Activated gamma-delta T cell (primary cell): ENCODE results near the gene CTSF.

Source experiments
- DNase-seq: peaks from one replicate; lab custom pipeline; 2025; lab: John Stamatoyannopoulos, UW

Gene CTSF

DNA sequence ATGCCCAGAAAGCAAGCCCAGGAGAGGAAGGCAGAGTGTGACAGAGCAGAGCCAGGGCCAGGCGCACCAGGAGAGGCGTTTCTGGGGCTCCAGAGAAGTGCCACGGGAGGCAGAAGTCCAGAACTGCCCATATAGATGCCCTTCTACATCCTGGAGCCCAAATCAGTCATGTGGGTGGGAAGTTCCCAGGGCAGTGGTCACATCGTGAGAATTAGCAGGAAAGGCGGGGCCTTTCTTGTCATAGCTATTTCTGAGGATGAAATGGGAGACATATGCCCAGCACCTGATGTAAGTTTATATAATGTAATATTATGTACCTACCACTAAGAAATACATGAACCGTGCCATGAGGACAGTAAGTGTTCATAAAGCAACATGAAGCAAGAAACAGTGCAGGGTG lies 35.6 kb downstream of the CTSF start:
- no peak for DNase-seq

- no peak for DNase-seq
These were observed 36.6 kb downstream of the CTSF start for GRCh38 chr11:66531841-66532240.

DNA sequence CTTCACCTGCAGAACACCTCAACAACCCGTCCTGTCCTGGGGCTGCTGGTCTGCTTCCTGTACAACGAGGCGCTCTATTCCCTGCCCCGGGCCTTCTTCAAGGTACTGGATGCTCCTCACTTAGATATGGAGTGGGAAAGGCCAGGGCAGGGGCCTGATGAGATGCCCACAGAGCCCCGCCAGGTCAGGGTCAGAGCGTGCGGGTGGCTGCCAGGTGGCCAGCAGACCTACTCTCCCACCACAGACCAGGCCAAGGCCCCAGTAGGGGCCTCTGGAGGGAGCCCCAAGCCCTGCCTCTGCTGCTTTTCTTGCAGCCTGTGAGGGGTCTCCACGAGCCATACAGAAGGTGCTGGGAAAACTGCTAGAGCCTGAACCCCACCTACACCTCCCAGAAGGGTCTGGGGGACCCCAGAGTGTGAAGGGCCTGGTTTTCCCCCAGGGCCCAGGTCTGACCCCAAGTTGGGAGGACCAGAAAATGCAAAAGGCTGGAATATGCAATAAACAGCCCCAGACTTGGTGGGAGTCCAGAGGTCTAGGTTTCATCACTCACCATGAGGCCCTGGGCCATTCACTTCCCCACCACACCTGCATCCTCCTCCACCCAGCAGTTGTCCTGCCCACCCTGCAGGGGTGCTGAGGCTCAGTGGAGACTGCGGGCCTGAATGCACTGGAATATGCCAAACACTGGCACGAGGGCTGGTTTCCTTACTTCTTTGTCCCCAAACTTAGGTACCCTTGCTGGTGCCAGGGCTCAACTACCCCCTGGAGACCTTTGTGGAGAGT lies 37.3 kb downstream of the CTSF start:
- DNase-seq, result no peak

DNA sequence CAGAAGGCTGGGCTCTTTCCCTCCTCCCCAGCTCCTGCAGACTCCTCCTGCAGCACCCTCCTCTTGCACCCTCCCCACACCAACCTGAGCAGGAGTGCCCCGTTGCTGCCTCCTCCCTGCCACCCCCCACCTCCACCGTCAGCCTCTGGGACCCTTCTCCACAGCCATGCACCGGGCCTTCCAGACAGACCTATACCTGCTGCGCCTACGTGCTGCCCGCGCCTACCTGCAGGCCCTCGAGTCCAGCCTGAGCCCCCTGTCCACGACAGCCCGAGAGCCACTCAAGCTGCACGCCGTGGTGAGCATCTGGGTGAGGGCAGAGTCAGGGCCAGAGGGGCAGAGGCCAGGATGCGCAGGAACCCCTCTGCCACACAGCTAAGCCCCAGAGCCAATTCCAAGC lies 38.8 kb downstream of the CTSF start:
- DNase-seq, result no peak

DNA sequence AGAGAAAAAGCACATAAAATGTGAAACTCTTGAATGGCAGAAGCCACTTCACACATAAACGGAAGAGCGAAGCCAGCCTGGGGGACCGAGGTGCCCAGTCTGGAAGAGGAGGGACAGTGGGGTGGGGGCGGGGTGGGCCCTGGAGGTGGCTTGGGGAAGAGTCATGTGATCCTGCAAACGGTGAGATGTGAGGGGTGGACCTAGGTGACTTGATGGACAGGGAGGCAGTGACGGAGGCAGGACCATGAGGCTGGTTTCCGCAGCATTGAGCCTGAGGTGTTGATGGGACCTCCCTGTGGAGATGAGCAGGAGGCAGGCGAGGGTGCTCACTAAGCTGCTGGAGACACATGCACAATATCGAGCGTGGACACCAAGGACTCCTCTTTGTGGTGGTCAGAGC lies 39.3 kb downstream of the CTSF start:
- DNase-seq, result no peak

- DNase-seq, result no peak
These were observed 43.9 kb downstream of the CTSF start for GRCh38 chr11:66524304-66525040.

GRCh38 chr11:66523611-66524010 lies 44.8 kb downstream of the CTSF start:
- no peak for DNase-seq
